ENCODE data around the gene CPM. TPM values are rescaled to one million over a fixed set of nuclear protein-coding genes. Genes with fewer than 3 reads are reported as not detected.

CPM gene
- polyA plus RNA-seq, 4 donors, result 0.45 to 11.6 (median 4.5) TPM

DNA sequence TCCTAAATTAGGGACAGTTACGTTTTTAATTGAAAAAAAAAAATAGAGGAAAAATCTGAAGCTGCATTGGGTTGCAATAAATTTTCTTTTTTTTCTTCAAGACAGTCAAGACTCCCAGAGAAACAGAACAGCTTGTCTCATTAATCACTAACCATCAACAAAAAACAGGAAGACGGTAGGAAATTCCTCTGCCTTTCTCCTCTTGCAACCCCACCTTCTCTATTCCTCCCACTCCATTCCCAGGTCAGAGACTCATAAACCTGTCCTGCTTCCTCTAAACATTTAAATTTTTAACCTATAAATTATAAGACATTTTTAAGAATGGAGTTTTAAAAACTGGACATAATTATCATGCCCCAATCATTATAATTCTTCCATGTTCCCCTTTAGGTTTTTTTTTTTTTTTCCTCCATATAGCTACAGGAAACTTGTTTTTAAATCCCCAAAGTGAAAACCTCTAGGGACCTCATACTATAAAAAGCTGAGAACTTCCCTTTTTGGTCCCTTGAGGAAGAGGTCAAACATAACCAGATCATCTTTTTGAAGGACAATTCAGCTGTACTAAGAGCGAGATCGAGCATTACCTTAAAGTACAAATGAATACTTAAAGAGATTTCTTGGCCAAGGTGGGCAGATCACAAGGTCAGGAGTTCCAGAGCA is 36.0 kb downstream of the CPM start:
- Histone ChIP-seq H3K4me1 (ENCODE audit: control insufficient read depth in 3 of 3, insufficient read depth in 2 of 3, low read depth in 1 of 3, low read length in 2 of 3) (peaks cover 0 to 5% (median 2%) of the 10 kb centered on the region in 3 donors), H3K4me3 (ENCODE audit: low read depth in 1 of 3, low read length in 3 of 3) (no peak overlapping the region), H3K36me3 (ENCODE audit: control insufficient read depth in 3 of 3, insufficient read depth in 2 of 3, low read depth in 1 of 3, low read length in 3 of 3) (no peaks in the 10 kb centered on the region), H3K9me3 (ENCODE audit: control insufficient read depth in 2 of 2, insufficient read depth in 1 of 2, low read depth in 1 of 2, low read length in 1 of 2) (no peaks in the 10 kb centered on the region), H3K27me3 (ENCODE audit: control insufficient read depth in 3 of 3, insufficient read depth in 3 of 3, low read length in 3 of 3) (no peaks in the 10 kb centered on the region), H3K27ac (ENCODE audit: low read depth in 1 of 3, low read length in 2 of 3) (no peak overlapping the region)
- 62 to 86% (median 71%) methylated on average over 4 of the region's 4 CpGs for WGBS, 3 donors
- FAIRE-seq (no peak), DNase-seq (no peak)

- Histone ChIP-seq H3K4me3 (ENCODE audit: low read depth in 1 of 3, low read length in 3 of 3) (no peak overlapping the region), H3K36me3 (ENCODE audit: control insufficient read depth in 3 of 3, insufficient read depth in 2 of 3, low read depth in 1 of 3, low read length in 3 of 3) (no peaks in the 10 kb centered on the region), H3K4me1 (ENCODE audit: control insufficient read depth in 3 of 3, insufficient read depth in 2 of 3, low read depth in 1 of 3, low read length in 2 of 3) (peaks cover 0 to 1% (median 0%) of the 10 kb centered on the region in 3 donors), H3K27ac (ENCODE audit: low read depth in 1 of 3, low read length in 2 of 3) (no peak overlapping the region), H3K27me3 (ENCODE audit: control insufficient read depth in 3 of 3, insufficient read depth in 3 of 3, low read length in 3 of 3) (no peaks in the 10 kb centered on the region), H3K9me3 (ENCODE audit: control insufficient read depth in 2 of 2, insufficient read depth in 1 of 2, low read depth in 1 of 2, low read length in 1 of 2) (no peaks in the 10 kb centered on the region)
- 93 to 95% (median 94%) methylated on average over 7 of the region's 7 CpGs for WGBS, 3 donors
- DNase-seq, result no peak
- no peak for FAIRE-seq
These were observed 38.6 kb downstream of the CPM start for GRCh38 chr12:68894276-68894855.

DNA sequence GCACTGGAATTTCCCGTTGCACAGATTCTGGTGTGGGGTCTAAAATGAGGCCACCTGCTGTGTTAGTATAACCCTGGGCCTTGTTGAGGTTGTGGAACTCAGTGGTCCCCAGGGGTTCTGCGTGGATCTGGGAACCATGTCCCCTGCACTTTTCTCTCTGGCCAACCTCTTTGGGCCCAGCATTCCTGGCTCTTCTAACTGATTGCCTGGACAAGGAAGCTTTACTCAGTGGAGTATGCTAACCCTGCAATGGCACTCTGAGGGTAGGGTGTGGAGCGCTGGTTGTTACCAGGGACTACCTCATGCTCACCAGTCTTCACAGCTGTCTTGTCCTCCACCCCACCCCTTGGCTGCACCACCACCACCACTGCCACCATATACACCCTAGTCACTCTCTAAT is 39.2 kb downstream of the CPM start:
- 92 to 98% (median 95%) methylated on average over 3 of the region's 3 CpGs for WGBS, 3 donors
- H3K27ac ChIP-seq (ENCODE audit: low read depth in 1 of 3, low read length in 2 of 3), result no peak overlapping the region
- DNase-seq (no peak), FAIRE-seq (no peak)
- no peaks in the 10 kb centered on the region for H3K9me3 ChIP-seq (ENCODE audit: control insufficient read depth in 2 of 2, insufficient read depth in 1 of 2, low read depth in 1 of 2, low read length in 1 of 2)
- no peak overlapping the region for H3K4me3 ChIP-seq (ENCODE audit: low read depth in 1 of 3, low read length in 3 of 3)
- H3K4me1 ChIP-seq (ENCODE audit: control insufficient read depth in 3 of 3, insufficient read depth in 2 of 3, low read depth in 1 of 3, low read length in 2 of 3), result no peaks in the 10 kb centered on the region
- H3K36me3 ChIP-seq (ENCODE audit: control insufficient read depth in 3 of 3, insufficient read depth in 2 of 3, low read depth in 1 of 3, low read length in 3 of 3), result no peaks in the 10 kb centered on the region
- no peaks in the 10 kb centered on the region for H3K27me3 ChIP-seq (ENCODE audit: control insufficient read depth in 3 of 3, insufficient read depth in 3 of 3, low read length in 3 of 3)

DNA sequence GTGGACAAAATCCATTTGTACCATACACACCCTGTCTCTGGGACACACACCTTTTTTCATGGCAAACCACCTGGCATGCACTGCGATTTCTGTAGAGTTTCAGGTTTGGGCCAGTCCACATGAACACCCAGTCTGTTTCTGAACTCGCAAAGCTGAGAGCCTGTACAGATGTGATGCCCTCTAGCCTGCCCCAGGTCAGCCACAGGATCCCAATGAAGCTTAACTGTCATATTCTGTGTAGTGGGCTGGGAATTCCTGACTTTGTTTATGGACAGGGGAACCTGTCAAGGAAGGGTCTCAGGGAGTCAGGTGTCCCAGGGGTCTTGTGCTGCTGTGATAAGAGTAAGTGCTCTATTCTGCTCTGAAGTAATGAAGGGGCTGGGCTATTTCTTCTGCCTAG is 39.8 kb downstream of the CPM start:
- FAIRE-seq (no peak), DNase-seq (no peak)
- no peaks in the 10 kb centered on the region for H3K4me1 ChIP-seq (ENCODE audit: control insufficient read depth in 3 of 3, insufficient read depth in 2 of 3, low read depth in 1 of 3, low read length in 2 of 3)
- no peaks in the 10 kb centered on the region for H3K9me3 ChIP-seq (ENCODE audit: control insufficient read depth in 2 of 2, insufficient read depth in 1 of 2, low read depth in 1 of 2, low read length in 1 of 2)
- no peaks in the 10 kb centered on the region for H3K36me3 ChIP-seq (ENCODE audit: control insufficient read depth in 3 of 3, insufficient read depth in 2 of 3, low read depth in 1 of 3, low read length in 3 of 3)
- H3K27ac ChIP-seq (ENCODE audit: low read depth in 1 of 3, low read length in 2 of 3), result no peak overlapping the region
- WGBS, 3 donors, result 95 to 100% (median 96%) methylated on average over 2 of the region's 2 CpGs
- no peaks in the 10 kb centered on the region for H3K27me3 ChIP-seq (ENCODE audit: control insufficient read depth in 3 of 3, insufficient read depth in 3 of 3, low read length in 3 of 3)
- H3K4me3 ChIP-seq (ENCODE audit: low read depth in 1 of 3, low read length in 3 of 3), result no peak overlapping the region

- FAIRE-seq (no peak), DNase-seq (no peak)
- WGBS, 3 donors, result 67 to 72% (median 71%) methylated on average over 6 of the region's 6 CpGs
- Histone ChIP-seq H3K36me3 (ENCODE audit: control insufficient read depth in 3 of 3, insufficient read depth in 2 of 3, low read depth in 1 of 3, low read length in 3 of 3) (no peaks in the 10 kb centered on the region), H3K4me1 (ENCODE audit: control insufficient read depth in 3 of 3, insufficient read depth in 2 of 3, low read depth in 1 of 3, low read length in 2 of 3) (no peaks in the 10 kb centered on the region), H3K27me3 (ENCODE audit: control insufficient read depth in 3 of 3, insufficient read depth in 3 of 3, low read length in 3 of 3) (no peaks in the 10 kb centered on the region), H3K9me3 (ENCODE audit: control insufficient read depth in 2 of 2, insufficient read depth in 1 of 2, low read depth in 1 of 2, low read length in 1 of 2) (no peaks in the 10 kb centered on the region), H3K4me3 (ENCODE audit: low read depth in 1 of 3, low read length in 3 of 3) (no peak overlapping the region), H3K27ac (ENCODE audit: low read depth in 1 of 3, low read length in 2 of 3) (peak overlapping the region in 1 of 3 donors; percentile 5)
These were observed 41.8 kb downstream of the CPM start for GRCh38 chr12:68891141-68891540.

- Histone ChIP-seq H3K27ac (ENCODE audit: low read depth in 1 of 3, low read length in 2 of 3) (peak overlapping the region in 1 of 3 donors; percentile 8), H3K4me3 (ENCODE audit: low read depth in 1 of 3, low read length in 3 of 3) (no peak overlapping the region), H3K27me3 (ENCODE audit: control insufficient read depth in 3 of 3, insufficient read depth in 3 of 3, low read length in 3 of 3) (no peaks in the 10 kb centered on the region), H3K9me3 (ENCODE audit: control insufficient read depth in 2 of 2, insufficient read depth in 1 of 2, low read depth in 1 of 2, low read length in 1 of 2) (no peaks in the 10 kb centered on the region), H3K36me3 (ENCODE audit: control insufficient read depth in 3 of 3, insufficient read depth in 2 of 3, low read depth in 1 of 3, low read length in 3 of 3) (no peaks in the 10 kb centered on the region), H3K4me1 (ENCODE audit: control insufficient read depth in 3 of 3, insufficient read depth in 2 of 3, low read depth in 1 of 3, low read length in 2 of 3) (no peaks in the 10 kb centered on the region)
- no peak for FAIRE-seq
- peak; percentile 15 to 37 for DNase-seq
- 70 to 71% (median 70%) methylated on average over 4 of the region's 4 CpGs for WGBS, 3 donors
These were observed 42.3 kb downstream of the CPM start for GRCh38 chr12:68890701-68891113.

DNA sequence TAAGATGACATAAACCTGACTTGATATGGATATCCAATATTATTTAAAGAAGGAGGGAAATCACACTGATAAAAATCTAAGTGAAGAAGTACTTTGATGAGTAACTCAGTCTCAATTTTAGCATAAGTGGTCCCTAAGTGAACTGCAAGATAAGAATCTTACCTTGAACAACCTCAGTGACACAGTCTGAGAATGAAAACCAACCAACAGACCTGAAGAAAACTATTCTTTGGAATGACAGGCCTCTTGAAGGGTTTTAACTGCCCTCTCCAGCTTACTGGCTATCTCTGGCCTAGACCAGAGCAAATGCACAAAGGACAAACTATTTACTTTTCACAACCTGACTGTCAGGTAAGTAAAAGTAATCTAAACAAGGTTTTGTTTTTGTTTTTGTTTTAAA is 44.7 kb downstream of the CPM start:
- Histone ChIP-seq H3K27ac (ENCODE audit: low read depth in 1 of 3, low read length in 2 of 3) (no peak overlapping the region), H3K4me3 (ENCODE audit: low read depth in 1 of 3, low read length in 3 of 3) (no peak overlapping the region), H3K36me3 (ENCODE audit: control insufficient read depth in 3 of 3, insufficient read depth in 2 of 3, low read depth in 1 of 3, low read length in 3 of 3) (peaks cover 0 to 3% (median 0%) of the 10 kb centered on the region in 3 donors), H3K27me3 (ENCODE audit: control insufficient read depth in 3 of 3, insufficient read depth in 3 of 3, low read length in 3 of 3) (no peaks in the 10 kb centered on the region), H3K9me3 (ENCODE audit: control insufficient read depth in 2 of 2, insufficient read depth in 1 of 2, low read depth in 1 of 2, low read length in 1 of 2) (no peaks in the 10 kb centered on the region), H3K4me1 (ENCODE audit: control insufficient read depth in 3 of 3, insufficient read depth in 2 of 3, low read depth in 1 of 3, low read length in 2 of 3) (no peaks in the 10 kb centered on the region)
- FAIRE-seq (no peak), DNase-seq (no peak)

DNA sequence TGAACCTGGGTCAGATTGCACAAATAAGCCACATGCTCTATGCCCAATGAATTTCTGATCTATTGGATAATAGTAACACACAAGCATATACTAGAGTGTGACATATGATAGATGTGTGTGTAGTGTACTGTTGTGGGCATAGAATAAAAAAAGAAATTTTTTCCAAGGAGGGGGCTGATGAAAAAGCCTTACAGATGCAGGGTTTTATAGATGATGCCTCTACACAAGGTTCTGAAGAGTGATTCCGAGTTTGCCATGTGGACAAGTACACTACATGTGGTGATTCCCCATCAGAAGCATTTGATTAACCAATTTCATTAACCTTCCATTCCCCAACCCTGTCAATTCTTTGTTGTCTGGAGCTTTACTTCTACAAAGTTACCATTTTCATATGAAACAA is 45.3 kb downstream of the CPM start:
- DNase-seq (no peak), FAIRE-seq (no peak)
- H3K36me3 ChIP-seq (ENCODE audit: control insufficient read depth in 3 of 3, insufficient read depth in 2 of 3, low read depth in 1 of 3, low read length in 3 of 3), result peaks cover 0 to 3% (median 0%) of the 10 kb centered on the region in 3 donors
- H3K27me3 ChIP-seq (ENCODE audit: control insufficient read depth in 3 of 3, insufficient read depth in 3 of 3, low read length in 3 of 3), result no peaks in the 10 kb centered on the region
- no peaks in the 10 kb centered on the region for H3K9me3 ChIP-seq (ENCODE audit: control insufficient read depth in 2 of 2, insufficient read depth in 1 of 2, low read depth in 1 of 2, low read length in 1 of 2)
- H3K27ac ChIP-seq (ENCODE audit: low read depth in 1 of 3, low read length in 2 of 3), result no peak overlapping the region
- no peak overlapping the region for H3K4me3 ChIP-seq (ENCODE audit: low read depth in 1 of 3, low read length in 3 of 3)
- H3K4me1 ChIP-seq (ENCODE audit: control insufficient read depth in 3 of 3, insufficient read depth in 2 of 3, low read depth in 1 of 3, low read length in 2 of 3), result no peaks in the 10 kb centered on the region
- WGBS, 3 donors, result 83 to 87% (median 85%) methylated on average over 1 of the region's 1 CpG

Measured in small intestine (tissue), 7 donors.